Liver (tissue), 9 donors: ENCODE measurements around the gene CCIN. TPM values are rescaled to one million over a fixed set of nuclear protein-coding genes. Genes with fewer than 3 reads are reported as not detected.

Experiments
- DNase-seq: peaks from one replicate; pipeline ENCODE4 v3.0.0-alpha.2; 2017; ENCODE audit warnings: low spot score
- H3K27ac ChIP-seq, 2 donors: one replicate each; pipeline ENCODE4 v1.7.0; 2013; ENCODE audit warnings: inconsistent platforms in 2 of 2, low read length in 2 of 2, control low read depth in 1 of 2, low read depth in 1 of 2, mild to moderate bottlenecking in 1 of 2
- H3K27me3 ChIP-seq, 4 donors: one replicate each; pipeline versions ENCODE4 v1.6.1 to v1.7.0; 2013; ENCODE audit warnings: low read length in 3 of 4, inconsistent platforms in 1 of 4, mild to moderate bottlenecking in 1 of 4, moderate library complexity in 1 of 4; ENCODE audit not compliant: control insufficient read depth in 4 of 4, insufficient read depth in 4 of 4
- H3K36me3 ChIP-seq, 4 donors: one replicate each; pipeline versions ENCODE4 v1.6.1 to v1.7.0; 2013; ENCODE audit warnings: low read length in 3 of 4, mild to moderate bottlenecking in 3 of 4, low read depth in 1 of 4, moderate library complexity in 1 of 4; ENCODE audit not compliant: control insufficient read depth in 4 of 4, insufficient read depth in 3 of 4
- H3K4me1 ChIP-seq, 4 donors: one replicate each; pipeline versions ENCODE4 v1.6.1 to v1.7.0; 2013; ENCODE audit warnings: low read length in 3 of 4, mild to moderate bottlenecking in 3 of 4, moderate library complexity in 1 of 4; ENCODE audit not compliant: control insufficient read depth in 4 of 4, insufficient read depth in 4 of 4
- H3K4me3 ChIP-seq, 3 donors: one replicate each; pipeline versions ENCODE4 v1.6.1 to v1.7.0; 2013; ENCODE audit warnings: low read length in 3 of 3, control low read depth in 1 of 3, low read depth in 1 of 3, mild to moderate bottlenecking in 1 of 3
- H3K9ac ChIP-seq, 2 donors: one replicate each; pipeline ENCODE4 v1.7.0; 2013; ENCODE audit warnings: low read length in 2 of 2, mild to moderate bottlenecking in 2 of 2, moderate library complexity in 2 of 2, control low read depth in 1 of 2, low read depth in 1 of 2
- H3K9me3 ChIP-seq, 4 donors: one replicate each; pipeline versions ENCODE4 v1.6.1 to v1.7.0; 2013; ENCODE audit warnings: low read length in 3 of 4; ENCODE audit not compliant: control insufficient read depth in 4 of 4
- EGR1 ChIP-seq, 2 donors: IDR thresholded peaks; 2 replicates each; pipeline ENCODE4 v1.6.1; 2016 to 2018; ENCODE audit warnings: antibody characterized with exemption in 2 of 2, low read depth in 2 of 2
- FOXA2 ChIP-seq: IDR thresholded peaks from 2 replicates; pipeline ENCODE4 v1.6.1; 2016; ENCODE audit warnings: antibody characterized with exemption
- GABPA ChIP-seq, 2 donors: IDR thresholded peaks in 1 of 2; conservative IDR thresholded peaks in 1 of 2; 2 replicates each; pipeline ENCODE4 v1.6.1; 2016; ENCODE audit warnings: antibody characterized with exemption in 2 of 2, mild to moderate bottlenecking in 1 of 2, moderate library complexity in 1 of 2
- HNF4A ChIP-seq, 2 donors: conservative IDR thresholded peaks; 2 replicates each; pipeline ENCODE4 v1.6.1; 2016; ENCODE audit warnings: antibody characterized with exemption in 2 of 2, mild to moderate bottlenecking in 2 of 2
- HNF4G ChIP-seq: IDR thresholded peaks from 2 replicates; pipeline ENCODE4 v1.6.1; 2016; ENCODE audit warnings: antibody characterized with exemption
- JUND ChIP-seq, 2 donors: IDR thresholded peaks; 2 replicates each; pipeline ENCODE4 v1.6.1; 2016; ENCODE audit warnings: antibody characterized with exemption in 2 of 2
- NR2F2 ChIP-seq: IDR thresholded peaks from 2 replicates; pipeline ENCODE4 v1.6.1; 2016; ENCODE audit warnings: antibody characterized with exemption
- RAD21 ChIP-seq, 2 donors: IDR thresholded peaks; 2 replicates each; pipeline ENCODE4 v1.6.1; 2016; ENCODE audit warnings: antibody characterized with exemption in 2 of 2, mild to moderate bottlenecking in 2 of 2
- RXRA ChIP-seq, 2 donors: IDR thresholded peaks; 2 replicates each; pipeline ENCODE4 v1.6.1; 2017 to 2018; ENCODE audit warnings: antibody characterized with exemption in 2 of 2, mild to moderate bottlenecking in 1 of 2
- SP1 ChIP-seq: IDR thresholded peaks from 2 replicates; pipeline ENCODE4 v1.6.1; 2018; ENCODE audit warnings: antibody characterized with exemption, mild to moderate bottlenecking
- TAF1 ChIP-seq: conservative IDR thresholded peaks from 2 replicates; pipeline ENCODE4 v1.6.1; 2016; ENCODE audit warnings: antibody characterized with exemption, mild to moderate bottlenecking
- YY1 ChIP-seq: IDR thresholded peaks from 2 replicates; pipeline ENCODE4 v1.6.1; 2016; ENCODE audit warnings: antibody characterized with exemption, mild to moderate bottlenecking
- WGBS: extraction: QIAGEN DNeasy Blood & Tissue Kit; methylation state at CpG from one replicate; pipeline ENCODE4 v1.1.7; 2013; 5-methylcytosine and 5-hydroxymethylcytosine counted together
- polyA plus RNA-seq, 2 donors: library from polyadenylated mRNA; stranded (reverse) in 1 of 2; unstranded in 1 of 2; fragments of 200-250 nt in 1 of 2; fragments of >200 nt in 1 of 2; fragmentation: Nextera tagmentation in 1 of 2; extraction: Ambion mirVana in 1 of 2; gene quantifications; one replicate each; pipeline versions ENCODE4 v1.2.1 to v1.2.3, GENCODE V29; 2013 to 2015
- total RNA-seq, 2 donors: library from RNA; depleted of rRNA; stranded (reverse); fragments of >200 nt; gene quantifications; one replicate each; pipeline ENCODE4 v1.2.3, GENCODE V29; 2014
- TF ChIP-seq, protein P1 (sequence below): IDR thresholded peaks from 2 replicates; pipeline ENCODE4 v1.6.1; 2016; ENCODE audit warnings: antibody characterized with exemption
- TF ChIP-seq, protein P2 (sequence below): IDR thresholded peaks from 2 replicates; pipeline ENCODE4 v1.6.1; 2016; ENCODE audit warnings: antibody characterized with exemption
- TF ChIP-seq, protein P3 (sequence below): fragments of 150-350 bp; IDR thresholded peaks from 2 replicates; pipeline ENCODE4 v1.5.1; 2017; ENCODE audit warnings: improper control_type of control experiment, low read depth, low read length; ENCODE audit not compliant: missing input control
- donor health status: healthy.
- donor health status: healthy.
- donor health status: healthy.
- donor health status: healthy.
- donor health status: healthy.

Gene CCIN
- total and polyA plus RNA-seq, 4 donors: not detected

DNA sequence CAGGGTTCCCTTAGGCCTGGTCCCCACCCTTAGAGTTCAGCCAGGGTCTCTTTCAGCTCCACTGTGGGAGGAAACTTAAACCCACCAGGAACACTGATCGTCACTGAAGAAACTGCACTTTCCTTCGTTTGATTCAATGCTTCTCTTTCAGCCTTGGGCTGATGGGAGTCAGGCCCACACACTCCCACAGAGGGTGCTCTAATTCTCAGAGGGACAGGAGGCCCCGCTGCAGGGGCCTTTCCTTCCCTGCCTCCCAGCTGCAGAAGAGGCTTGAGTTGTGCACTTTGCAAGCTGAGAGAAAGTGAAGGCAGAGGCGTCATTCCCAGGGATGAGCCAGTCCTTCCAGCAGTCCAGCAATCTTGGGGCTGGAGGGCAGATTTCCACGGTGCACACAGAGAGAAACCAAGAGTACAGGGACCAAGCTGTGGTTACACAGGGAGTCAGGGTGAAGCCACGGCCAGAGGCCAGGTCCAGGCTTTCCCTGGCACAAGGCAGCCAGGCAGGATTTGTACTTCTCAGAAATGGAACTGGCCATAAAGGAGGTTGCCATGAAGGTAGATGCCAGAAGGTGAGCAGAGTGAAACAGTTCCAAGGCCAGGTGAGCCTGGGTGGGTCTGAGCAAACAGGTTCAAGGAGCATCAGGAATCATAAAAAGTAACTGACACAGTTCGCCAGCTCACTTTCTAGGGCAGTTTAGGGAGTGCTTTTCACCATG, 43.0 kb upstream of the CCIN start:
- no peaks in the 10 kb centered on the region for H3K36me3 ChIP-seq
- H3K9ac ChIP-seq: no peak overlapping the region
- no peak for DNase-seq
- TF ChIP-seq, protein P1, sequence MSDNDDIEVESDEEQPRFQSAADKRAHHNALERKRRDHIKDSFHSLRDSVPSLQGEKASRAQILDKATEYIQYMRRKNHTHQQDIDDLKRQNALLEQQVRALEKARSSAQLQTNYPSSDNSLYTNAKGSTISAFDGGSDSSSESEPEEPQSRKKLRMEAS: no peak
- TF ChIP-seq RXRA (IDR thresholded peaks at IDR 0.05) (no peak), SP1 (no peak), EGR1 (IDR thresholded peaks at IDR 0.05; ENCODE audit: low read depth in 2 of 2) (no peak), HNF4G (no peak), RAD21 (IDR thresholded peaks at IDR 0.05) (no peak), FOXA2 (no peak), JUND (IDR thresholded peaks at IDR 0.05) (no peak), HNF4A (conservative IDR thresholded peaks at IDR 0.05) (no peak), NR2F2 (no peak), GABPA (IDR thresholded peaks at IDR 0.05 in 1 of 2, conservative IDR thresholded peaks at IDR 0.05 in 1 of 2) (no peak), TAF1 (no peak)
- TF ChIP-seq, protein P2, sequence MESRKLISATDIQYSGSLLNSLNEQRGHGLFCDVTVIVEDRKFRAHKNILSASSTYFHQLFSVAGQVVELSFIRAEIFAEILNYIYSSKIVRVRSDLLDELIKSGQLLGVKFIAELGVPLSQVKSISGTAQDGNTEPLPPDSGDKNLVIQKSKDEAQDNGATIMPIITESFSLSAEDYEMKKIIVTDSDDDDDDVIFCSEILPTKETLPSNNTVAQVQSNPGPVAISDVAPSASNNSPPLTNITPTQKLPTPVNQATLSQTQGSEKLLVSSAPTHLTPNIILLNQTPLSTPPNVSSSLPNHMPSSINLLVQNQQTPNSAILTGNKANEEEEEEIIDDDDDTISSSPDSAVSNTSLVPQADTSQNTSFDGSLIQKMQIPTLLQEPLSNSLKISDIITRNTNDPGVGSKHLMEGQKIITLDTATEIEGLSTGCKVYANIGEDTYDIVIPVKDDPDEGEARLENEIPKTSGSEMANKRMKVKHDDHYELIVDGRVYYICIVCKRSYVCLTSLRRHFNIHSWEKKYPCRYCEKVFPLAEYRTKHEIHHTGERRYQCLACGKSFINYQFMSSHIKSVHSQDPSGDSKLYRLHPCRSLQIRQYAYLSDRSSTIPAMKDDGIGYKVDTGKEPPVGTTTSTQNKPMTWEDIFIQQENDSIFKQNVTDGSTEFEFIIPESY: no peak
- peaks cover 0 to 3% (median 0%) of the 10 kb centered on the region in 4 donors for H3K4me1 ChIP-seq
- 68% methylated on average over 7 of the region's 7 CpGs for whole genome bisulfite sequencing
- H3K27ac ChIP-seq: no peak overlapping the region
- no peaks in the 10 kb centered on the region for H3K27me3 ChIP-seq
- H3K9me3 ChIP-seq: no peaks in the 10 kb centered on the region
- no peak overlapping the region for H3K4me3 ChIP-seq

DNA sequence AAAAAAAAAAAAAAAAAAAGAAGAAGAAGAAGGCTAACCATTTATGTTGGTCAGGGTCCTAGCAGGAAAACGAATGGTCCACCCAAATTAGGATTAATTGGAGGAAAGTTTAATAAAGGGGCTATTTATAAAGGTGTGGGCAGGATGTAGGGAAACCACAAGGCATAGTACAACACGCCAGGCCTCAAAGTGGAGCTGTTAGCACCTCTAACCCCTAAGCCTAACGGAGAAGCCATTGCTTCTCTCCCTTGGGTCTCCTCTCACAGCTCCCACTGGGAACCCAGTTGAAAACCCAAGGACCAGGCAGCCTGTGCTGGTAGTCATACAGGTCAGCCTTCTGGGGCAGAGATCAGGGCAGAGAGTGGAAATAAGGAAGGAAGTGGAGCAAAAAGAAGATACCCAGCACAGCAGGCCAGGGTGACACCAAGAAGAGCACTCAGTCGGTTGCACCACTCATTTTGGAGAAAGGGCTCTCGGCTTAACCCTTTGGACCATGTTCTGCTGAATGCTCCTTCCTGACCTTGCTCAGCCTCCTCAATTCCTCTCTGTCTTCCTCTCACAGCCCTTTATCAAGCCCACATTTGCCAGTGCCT, 41.4 kb upstream of the CCIN start:
- 73% methylated on average over 5 of the region's 5 CpGs for WGBS
- Histone ChIP-seq H3K4me3 (no peak overlapping the region), H3K4me1 (peaks cover 0 to 3% (median 0%) of the 10 kb centered on the region in 4 donors), H3K27me3 (no peaks in the 10 kb centered on the region), H3K9me3 (no peaks in the 10 kb centered on the region), H3K9ac (no peak overlapping the region), H3K27ac (no peak overlapping the region), H3K36me3 (no peaks in the 10 kb centered on the region)
- no peak for DNase-seq
- TF ChIP-seq RAD21 (IDR thresholded peaks at IDR 0.05): no peak
- TF ChIP-seq YY1: no peak
- no peak for TF ChIP-seq HNF4G
- TF ChIP-seq RXRA (IDR thresholded peaks at IDR 0.05): no peak
- no peak for TF ChIP-seq JUND (IDR thresholded peaks at IDR 0.05)
- no peak for TF ChIP-seq FOXA2
- TF ChIP-seq, protein P3, sequence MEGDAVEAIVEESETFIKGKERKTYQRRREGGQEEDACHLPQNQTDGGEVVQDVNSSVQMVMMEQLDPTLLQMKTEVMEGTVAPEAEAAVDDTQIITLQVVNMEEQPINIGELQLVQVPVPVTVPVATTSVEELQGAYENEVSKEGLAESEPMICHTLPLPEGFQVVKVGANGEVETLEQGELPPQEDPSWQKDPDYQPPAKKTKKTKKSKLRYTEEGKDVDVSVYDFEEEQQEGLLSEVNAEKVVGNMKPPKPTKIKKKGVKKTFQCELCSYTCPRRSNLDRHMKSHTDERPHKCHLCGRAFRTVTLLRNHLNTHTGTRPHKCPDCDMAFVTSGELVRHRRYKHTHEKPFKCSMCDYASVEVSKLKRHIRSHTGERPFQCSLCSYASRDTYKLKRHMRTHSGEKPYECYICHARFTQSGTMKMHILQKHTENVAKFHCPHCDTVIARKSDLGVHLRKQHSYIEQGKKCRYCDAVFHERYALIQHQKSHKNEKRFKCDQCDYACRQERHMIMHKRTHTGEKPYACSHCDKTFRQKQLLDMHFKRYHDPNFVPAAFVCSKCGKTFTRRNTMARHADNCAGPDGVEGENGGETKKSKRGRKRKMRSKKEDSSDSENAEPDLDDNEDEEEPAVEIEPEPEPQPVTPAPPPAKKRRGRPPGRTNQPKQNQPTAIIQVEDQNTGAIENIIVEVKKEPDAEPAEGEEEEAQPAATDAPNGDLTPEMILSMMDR: no peak
- TF ChIP-seq EGR1 (IDR thresholded peaks at IDR 0.05; ENCODE audit: low read depth in 2 of 2): no peak
